NOMO-1 treated with DMSO at 0.1 percent for 48 hours (cell line): ENCODE measurements around the gene XIRP2.

Experiments
- DNase-seq: peaks from one replicate; lab custom pipeline; 2025; ENCODE audit not compliant: unreplicated experiment; lab: John Stamatoyannopoulos, UW

XIRP2 gene

GRCh38 chr2:167133614-167134013, 245.3 kb downstream of the XIRP2 start:
- no peak for DNase-seq

DNA sequence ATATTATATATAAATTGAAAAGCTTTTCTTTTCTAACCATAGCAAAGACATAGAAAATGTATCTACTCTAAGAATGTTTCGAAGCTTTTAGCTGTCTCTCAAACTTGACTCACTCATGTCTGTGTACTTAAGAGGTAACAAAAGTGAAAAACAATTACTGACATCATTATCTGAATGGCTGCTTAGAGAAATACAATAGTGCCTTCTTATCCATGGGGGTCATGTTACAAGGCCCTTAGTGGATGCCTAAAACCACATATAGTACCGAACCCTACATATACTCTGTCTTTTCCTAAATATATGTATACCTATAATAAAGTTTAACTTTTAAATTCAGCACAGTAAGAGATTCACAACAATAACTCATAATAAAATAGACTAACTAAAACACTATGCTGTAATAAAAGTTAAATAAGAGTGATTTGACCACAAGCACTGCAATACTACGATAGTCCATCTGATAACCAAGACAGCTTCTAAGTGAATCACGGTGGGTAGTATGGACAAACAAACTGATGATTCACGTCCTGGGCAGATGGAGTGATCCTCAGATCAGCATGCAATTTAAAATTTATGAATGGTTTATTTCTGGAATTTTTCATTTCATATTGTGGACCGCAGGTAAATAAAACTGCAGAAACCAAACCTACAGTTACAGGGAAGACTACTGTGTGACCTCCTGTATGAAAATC, 246.2 kb downstream of the XIRP2 start:
- no peak for DNase-seq

DNA sequence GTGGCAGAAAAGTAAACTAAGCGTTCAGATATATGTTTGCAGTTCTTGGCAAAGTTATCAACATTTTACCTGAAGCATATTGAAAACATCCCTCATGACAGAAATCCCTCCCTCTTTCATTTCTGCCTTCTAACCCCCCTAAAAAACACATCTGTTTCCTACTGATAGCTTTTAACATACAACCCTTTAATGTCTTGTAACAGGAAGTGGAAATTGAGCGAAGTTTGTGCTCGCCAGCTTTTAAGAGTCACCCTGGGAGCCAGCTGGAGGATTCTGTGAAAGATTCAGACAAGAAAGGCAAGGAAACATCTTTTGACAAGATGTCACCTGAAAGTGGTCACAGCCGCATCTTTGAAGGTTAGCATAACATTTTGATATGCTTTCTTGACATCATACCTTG, 247.4 kb downstream of the XIRP2 start:
- no peak for DNase-seq

- no peak for DNase-seq
Observed at GRCh38 chr2:167136879-167137596, 248.8 kb downstream of the XIRP2 start.

DNA sequence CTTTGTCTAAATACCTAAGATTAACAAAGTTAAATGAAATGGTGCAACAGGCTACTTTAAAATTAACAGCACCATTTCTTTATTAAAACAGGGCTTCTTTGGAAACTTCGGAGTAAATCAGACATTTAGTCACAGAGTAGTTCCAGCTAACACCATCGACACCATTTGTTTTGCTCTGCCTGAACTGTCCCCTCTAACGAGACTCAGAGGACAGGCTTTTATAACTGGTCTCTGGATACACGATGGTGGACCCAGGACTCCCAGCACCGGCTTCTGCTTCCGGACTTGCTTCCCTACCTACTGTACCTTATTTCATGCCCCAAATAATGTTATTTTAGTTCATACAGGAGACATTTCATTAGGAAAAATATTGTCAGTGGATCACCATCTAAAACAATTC, 252.1 kb downstream of the XIRP2 start:
- DNase-seq, result no peak

- no peak for DNase-seq
Observed at GRCh38 chr2:167140767-167141166, 252.5 kb downstream of the XIRP2 start.

DNA sequence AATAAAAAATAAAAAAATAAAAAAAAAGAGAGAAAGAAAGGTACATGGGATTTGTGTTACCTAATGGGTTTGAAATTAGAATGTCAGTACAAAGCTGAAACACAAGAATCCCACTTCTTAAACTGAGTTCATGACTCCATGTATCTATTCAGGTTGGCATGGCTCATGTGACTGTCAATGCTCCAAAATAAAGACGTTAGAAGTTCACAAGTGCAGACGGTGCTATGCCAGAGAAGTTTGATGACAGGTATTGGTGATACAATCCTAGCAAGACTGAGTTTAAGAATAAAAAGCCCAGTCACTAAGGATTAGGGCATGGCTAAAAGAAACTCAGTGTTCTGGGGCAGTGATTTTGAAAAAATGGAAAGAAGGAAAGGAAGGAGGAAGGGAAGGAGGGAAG, 254.3 kb downstream of the XIRP2 start:
- no peak for DNase-seq

- no peak for DNase-seq
Observed at GRCh38 chr2:167144179-167144898, 256.1 kb downstream of the XIRP2 start.

- no peak for DNase-seq
Observed at GRCh38 chr2:167147271-167147941, 259.1 kb downstream of the XIRP2 start.

- DNase-seq, result no peak
Observed at GRCh38 chr2:167151894-167152293, 263.6 kb downstream of the XIRP2 start.

DNA sequence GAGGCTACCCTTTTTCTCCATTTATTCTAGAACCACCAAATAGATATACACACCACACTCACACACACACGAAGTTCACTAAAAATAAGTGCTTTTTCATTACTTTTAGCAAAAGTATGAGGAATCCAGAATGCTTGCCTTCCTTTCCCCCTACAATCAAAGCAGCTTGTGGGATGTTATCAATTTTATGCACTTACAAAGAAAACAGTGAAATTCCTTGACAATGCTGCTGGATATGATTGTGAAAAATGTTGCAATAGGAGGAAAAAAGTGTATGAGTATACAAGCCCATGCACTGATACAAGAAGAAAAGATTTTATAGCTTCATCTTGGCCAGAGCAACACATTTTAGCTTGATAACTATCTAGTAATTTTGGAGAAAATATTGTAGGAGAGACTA, 269.2 kb downstream of the XIRP2 start:
- DNase-seq, result no peak

DNA sequence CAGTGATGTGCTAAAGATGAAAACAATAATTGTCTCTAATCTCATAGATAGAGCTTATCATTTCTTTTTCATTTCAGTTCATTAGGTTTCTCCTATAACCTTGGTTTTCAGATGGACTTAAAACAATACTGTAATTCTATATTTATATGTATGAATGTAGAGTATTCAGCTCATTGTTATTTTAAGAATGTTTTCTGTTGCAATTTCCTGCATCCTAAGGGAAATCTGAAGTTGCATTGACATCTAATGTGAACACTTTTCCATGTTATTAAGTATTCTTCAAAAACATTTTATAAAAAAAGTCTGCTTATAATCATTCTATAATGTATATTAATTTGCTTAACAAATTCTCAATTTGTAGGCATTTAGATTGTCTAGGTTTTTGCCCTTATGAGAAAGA, 288.9 kb downstream of the XIRP2 start:
- DNase-seq, result no peak

DNA sequence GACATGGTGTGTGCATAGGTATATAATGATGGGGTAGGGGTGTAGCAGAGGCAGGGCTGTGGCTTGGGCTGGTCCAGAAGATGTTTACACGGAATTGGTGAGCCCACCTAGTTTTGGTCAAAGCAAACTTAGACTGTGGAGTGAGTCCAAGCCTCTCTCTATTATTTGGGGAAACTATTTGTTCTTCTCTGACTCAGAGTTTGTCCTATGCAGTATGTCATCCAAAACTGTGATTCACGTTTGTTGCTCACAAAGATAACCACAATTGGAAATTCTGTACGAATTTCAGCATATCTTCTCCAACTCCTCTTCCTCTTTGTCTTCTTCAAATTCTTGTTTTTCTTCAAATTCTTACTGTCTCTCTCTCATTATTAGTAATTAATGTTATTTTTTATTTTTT, 292.9 kb downstream of the XIRP2 start:
- no peak for DNase-seq

- DNase-seq, result no peak
Observed at GRCh38 chr2:167181688-167182087, 293.4 kb downstream of the XIRP2 start.

GRCh38 chr2:167182403-167182802, 294.1 kb downstream of the XIRP2 start:
- DNase-seq, result no peak

DNA sequence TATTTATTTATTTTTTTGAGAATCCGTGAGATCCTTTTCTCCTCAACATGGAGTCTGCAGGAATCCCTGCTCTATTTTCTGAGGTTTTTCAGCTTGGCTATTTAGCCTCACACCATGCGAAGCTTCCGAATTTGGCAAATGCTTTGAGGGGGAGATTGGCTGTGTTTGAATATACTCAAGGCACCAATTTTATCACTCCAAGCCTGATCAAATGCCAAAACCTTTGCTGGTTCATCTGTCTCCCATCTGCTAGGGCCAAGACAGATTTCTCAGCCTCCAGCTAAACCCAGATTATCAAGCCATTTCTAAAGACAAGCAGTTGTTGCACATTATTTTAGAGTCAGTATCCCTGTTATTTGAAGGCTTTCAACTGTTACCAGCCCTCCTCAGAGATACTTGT, 295.7 kb downstream of the XIRP2 start:
- DNase-seq, result no peak

- DNase-seq, result no peak
Observed at GRCh38 chr2:167186465-167186864, 298.2 kb downstream of the XIRP2 start.

DNA sequence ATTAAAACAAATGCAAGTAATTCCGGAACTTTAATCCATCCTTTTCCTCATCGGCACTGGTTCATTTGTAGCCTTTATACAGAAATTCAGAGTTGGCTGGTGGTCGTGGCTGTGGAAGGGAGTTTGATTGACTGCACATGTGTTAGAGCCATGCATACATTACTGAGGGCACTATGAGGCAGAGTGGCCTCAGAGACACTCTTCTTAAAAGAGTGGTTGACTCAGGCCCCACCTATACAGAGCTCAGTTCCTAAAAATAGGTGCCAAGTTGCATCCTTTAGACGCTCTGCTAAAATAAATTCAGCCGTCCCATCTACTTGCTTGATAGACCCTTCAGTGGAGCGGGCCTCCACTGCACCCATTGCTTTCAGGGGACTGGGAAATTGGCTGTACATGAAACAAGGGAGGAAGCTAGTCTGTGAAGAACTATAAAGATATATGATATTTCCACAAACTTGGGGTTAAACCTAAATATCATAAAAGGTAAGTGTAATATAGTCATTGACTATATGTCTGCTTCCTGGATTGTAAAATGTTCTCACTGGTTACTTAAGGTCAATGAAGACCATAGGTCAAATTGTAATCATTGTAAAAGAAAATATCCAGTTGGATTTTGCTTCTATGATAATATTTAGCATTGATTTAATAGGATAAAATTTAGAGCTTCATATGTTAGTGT, 298.9 kb downstream of the XIRP2 start:
- DNase-seq, result no peak

DNA sequence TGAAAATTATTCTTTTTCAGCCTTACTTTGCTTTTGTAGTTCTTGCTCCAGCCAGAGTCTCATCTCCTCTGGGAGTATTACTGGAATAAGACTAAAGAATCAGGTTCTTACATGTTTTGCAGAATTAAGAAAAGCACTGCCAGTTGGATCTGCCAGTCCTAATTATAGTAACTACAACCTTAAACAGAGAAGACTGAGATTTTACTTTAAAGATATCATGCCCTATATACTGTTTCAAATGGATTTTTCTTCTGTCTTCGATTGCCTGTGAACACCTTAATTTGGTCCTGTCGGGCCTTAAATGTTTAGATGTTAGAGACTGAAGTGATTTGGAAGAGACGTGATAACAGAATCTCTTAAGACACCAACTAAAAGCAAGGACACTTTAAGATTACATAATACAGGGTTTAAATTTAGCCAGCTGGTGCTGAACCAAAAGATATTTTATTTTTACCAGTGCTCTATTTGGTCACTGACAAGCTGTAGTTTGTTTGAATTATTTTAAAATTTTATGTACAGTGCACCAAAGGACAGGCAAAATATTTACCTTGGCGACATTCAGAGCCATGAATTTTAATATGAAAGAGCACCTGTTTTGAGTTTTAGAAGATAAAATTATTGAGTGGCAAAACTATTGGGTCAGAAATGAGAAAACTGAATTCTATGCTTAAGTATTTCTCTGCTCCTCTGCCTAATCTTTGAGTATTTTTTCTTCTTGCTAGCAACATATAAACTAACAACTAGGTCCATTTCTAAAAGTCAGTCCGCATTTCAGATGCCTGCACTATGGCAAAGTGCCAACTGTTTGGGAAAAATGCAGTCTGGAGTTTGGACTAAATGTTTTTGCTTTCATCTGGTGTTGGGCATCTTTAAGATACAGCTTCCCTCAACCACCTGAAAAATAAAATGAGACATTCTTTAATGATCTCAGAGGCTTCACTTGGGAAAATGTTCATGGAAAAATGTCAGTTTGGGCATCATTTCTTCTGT, 300.0 kb downstream of the XIRP2 start:
- no peak for DNase-seq

DNA sequence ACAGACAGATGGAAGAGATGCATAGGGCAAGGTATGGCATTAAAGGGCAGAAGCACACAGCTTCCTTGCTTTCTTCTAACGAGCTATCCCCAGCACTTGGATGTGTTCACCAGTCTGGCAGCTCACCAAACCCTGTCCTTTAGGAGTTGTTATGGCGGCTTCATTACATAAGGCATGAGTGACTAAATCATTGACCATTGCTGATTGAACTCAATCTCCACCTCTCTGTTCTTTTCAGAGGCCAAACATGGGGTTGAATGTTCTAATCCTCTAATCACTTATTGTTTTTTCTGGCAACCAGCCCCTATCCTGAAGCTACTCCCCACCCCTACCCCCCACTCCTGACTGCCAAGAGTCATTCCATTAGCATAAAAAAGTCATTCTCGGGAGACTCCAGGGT, 301.8 kb downstream of the XIRP2 start:
- DNase-seq, result no peak
